HG03565 (cell line): ENCODE measurements around the gene TMEM86A.

ENCODE experiments used
- ATAC-seq: cut with Tn5 transposase; IDR thresholded peaks from one replicate; pipeline ENCODE4 v1.9.1; 2021; ENCODE audit warnings: mild to moderate bottlenecking, moderate library complexity; ENCODE audit not compliant: unreplicated experiment

TMEM86A gene

DNA sequence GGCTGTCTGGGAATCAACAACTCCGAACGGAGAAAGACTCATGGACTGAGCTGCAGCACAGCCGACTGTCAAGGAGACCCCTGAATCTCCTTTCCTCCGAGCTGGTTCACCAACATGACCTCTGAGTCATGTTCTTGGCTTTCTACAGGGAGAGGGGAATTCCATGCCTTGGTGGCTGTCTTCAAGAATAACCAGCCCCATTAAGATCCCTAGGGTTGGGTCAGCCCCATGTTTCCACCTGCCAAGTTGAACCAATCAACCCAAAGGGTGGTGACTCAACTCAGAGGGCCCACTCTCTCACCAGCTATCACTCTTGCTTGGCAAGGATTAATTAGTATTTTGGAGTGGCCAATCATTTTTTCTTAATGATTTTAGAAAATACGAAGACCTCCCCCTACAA, 55.7 kb downstream of the TMEM86A start:
- ATAC-seq: no peak
